ENCODE measurements around the gene IFNE.
"Not testable (repeated sequence)": the region's sequence is repeated elsewhere in the genome, so short reads cannot be mapped to it uniquely, and the experiment has no call there.

IFNE gene

GRCh38 chr9:21491756-21492155 is 9.6 kb upstream of the IFNE start:
- DNase-seq (ENCODE audit: low spot score): no peak

- no peak for DNase-seq (ENCODE audit: low spot score)
Measured at GRCh38 chr9:21481470-21482056, 550 bp downstream of the IFNE start.

- DNase-seq (ENCODE audit: low spot score): no peak
Measured at GRCh38 chr9:21479152-21479702, 2.9 kb downstream of the IFNE start.

- DNase-seq (ENCODE audit: low spot score): no peak
Measured at GRCh38 chr9:21477466-21477865, 4.6 kb downstream of the IFNE start.

GRCh38 chr9:21473236-21473635 is 8.9 kb downstream of the IFNE start:
- DNase-seq (ENCODE audit: low spot score): no peak

- DNase-seq (ENCODE audit: low spot score): no peak
Measured at GRCh38 chr9:21470126-21470525, 12.0 kb downstream of the IFNE start.

- DNase-seq (ENCODE audit: low spot score): no peak
Measured at GRCh38 chr9:21465859-21466518, 16.1 kb downstream of the IFNE start.

- no peak for DNase-seq (ENCODE audit: low spot score)
Measured at GRCh38 chr9:21465138-21465537, 17.0 kb downstream of the IFNE start.

- no peak for DNase-seq (ENCODE audit: low spot score)
Measured at GRCh38 chr9:21461377-21461776, 20.7 kb downstream of the IFNE start.

GRCh38 chr9:21455320-21455719 is 26.8 kb downstream of the IFNE start:
- DNase-seq (ENCODE audit: low spot score): no peak

GRCh38 chr9:21454149-21454548 is 28.0 kb downstream of the IFNE start:
- DNase-seq (ENCODE audit: low spot score): no peak

GRCh38 chr9:21452681-21453080 is 29.4 kb downstream of the IFNE start:
- no peak for DNase-seq (ENCODE audit: low spot score)

GRCh38 chr9:21450733-21451394 is 31.2 kb downstream of the IFNE start:
- DNase-seq (ENCODE audit: low spot score): no peak

GRCh38 chr9:21449312-21449711 is 32.8 kb downstream of the IFNE start:
- DNase-seq (ENCODE audit: low spot score): not testable (repeated sequence)

GRCh38 chr9:21443849-21444625 is 38.1 kb downstream of the IFNE start:
- DNase-seq (ENCODE audit: low spot score): no peak

GRCh38 chr9:21440139-21440538 is 42.0 kb downstream of the IFNE start, which contains the start of gene IFNA1:
TSS of gene IFNA1 (plus strand) at chr9:21440439. CDS start at chr9:21440508, 69 bp downstream.
- no peak for DNase-seq (ENCODE audit: low spot score)

GRCh38 chr9:21435015-21435383 is 47.1 kb downstream of the IFNE start:
- DNase-seq (ENCODE audit: low spot score): not testable (repeated sequence)

- no peak for DNase-seq (ENCODE audit: low spot score)
Measured at GRCh38 chr9:21434202-21435014, 47.7 kb downstream of the IFNE start.

- DNase-seq (ENCODE audit: low spot score): no peak
Measured at GRCh38 chr9:21432672-21433425, 49.3 kb downstream of the IFNE start.

All from ecto neural progenitor cell (in vitro differentiated cells).